IMR-90 (cell line): ENCODE data around the gene LYRM9. TPM values are rescaled to one million over a fixed set of nuclear protein-coding genes. Genes with fewer than 3 reads are reported as not detected.

ENCODE experiments used
- ATAC-seq: fragments of 200-7000 bp; cut with Tn5 transposase; 2 replicates; pipeline ENCODE4 v1.9.1; 2020; ENCODE audit warnings: low read depth, mild to moderate bottlenecking, moderate library complexity
- BruUV-seq: library from RNA; stranded (reverse); fragments of 400-500 nt; replicated peaks from 2 replicates; lab custom pipeline; 2021; lab: Mats Ljungman, UMichigan
- CTCF ChIA-PET: fragments of 300-600 bp; formaldehyde crosslinking; extraction: SDS; loops from one replicate; lab custom pipeline; 2021; ENCODE audit warnings: antibody characterized with exemption; lab: Yijun Ruan, JAX
- POLR2A ChIA-PET: fragments of 300-600 bp; sonication (Branson Sonifier 250); formaldehyde crosslinking; loops from one replicate; lab custom pipeline; 2022; ENCODE audit warnings: antibody characterized with exemption; ENCODE audit not compliant: unreplicated experiment; lab: Charles Lee
- DNase-seq: peaks from one replicate; pipeline ENCODE4 v3.0.0; 2013
- H2AFZ ChIP-seq: replicated peaks from 2 replicates; pipeline ENCODE3; 2013; ENCODE audit warnings: low read length, mild to moderate bottlenecking; ENCODE audit not compliant: poor library complexity
- H2AK5ac ChIP-seq: 2 replicates; pipeline ENCODE4 v1.6.1; 2013; ENCODE audit warnings: low read depth, low read length, inconsistent platforms
- H2AK9ac ChIP-seq: replicated peaks from 2 replicates; pipeline ENCODE3; 2013; ENCODE audit warnings: mild to moderate bottlenecking, low read depth, low read length, moderate library complexity; ENCODE audit not compliant: poor library complexity
- H2BK120ac ChIP-seq: 2 replicates; pipeline ENCODE4 v1.6.1; 2013; ENCODE audit warnings: low read depth, low read length, inconsistent platforms
- H2BK15ac ChIP-seq: 3 replicates; pipeline ENCODE4 v1.6.1; 2013; ENCODE audit warnings: low read depth, low read length, inconsistent platforms
- H2BK20ac ChIP-seq: 2 replicates; pipeline ENCODE4 v1.6.1; 2013; ENCODE audit warnings: low read depth, mild to moderate bottlenecking, inconsistent platforms, low read length, moderate library complexity
- H2BK5ac ChIP-seq: 2 replicates; pipeline ENCODE4 v1.6.1; 2013; ENCODE audit warnings: mild to moderate bottlenecking, low read depth, low read length, inconsistent platforms; ENCODE audit not compliant: poor library complexity, severe bottlenecking
- H3K14ac ChIP-seq: replicated peaks from 2 replicates; pipeline ENCODE4 v1.6.1; 2013; ENCODE audit warnings: low read depth, low read length, inconsistent platforms
- H3K18ac ChIP-seq: 2 replicates; pipeline ENCODE4 v1.6.1; 2013; ENCODE audit warnings: low read depth, low read length, control low read depth
- H3K23ac ChIP-seq: 2 replicates; pipeline ENCODE4 v1.6.1; 2013; ENCODE audit warnings: low read depth, low read length, inconsistent platforms
- H3K27ac ChIP-seq: 2 replicates; pipeline ENCODE4 v1.5.1; 2013; ENCODE audit warnings: mild to moderate bottlenecking, control low read depth, low read length; ENCODE audit not compliant: insufficient read depth
- H3K27me3 ChIP-seq: 2 replicates; pipeline ENCODE4 v1.6.1; 2013; ENCODE audit warnings: low read length; ENCODE audit not compliant: control insufficient read depth, insufficient read depth
- H3K36me3 ChIP-seq: 2 replicates; pipeline ENCODE4 v1.6.1; 2013; ENCODE audit warnings: low read length, mixed read lengths; ENCODE audit not compliant: control insufficient read depth, insufficient read depth
- H3K4ac ChIP-seq: 2 replicates; pipeline ENCODE4 v1.6.1; 2013; ENCODE audit warnings: low read depth, low read length, inconsistent platforms
- H3K4me1 ChIP-seq: 2 replicates; pipeline ENCODE4 v1.6.1; 2013; ENCODE audit warnings: low read length, mixed read lengths; ENCODE audit not compliant: control insufficient read depth, insufficient read depth
- H3K4me2 ChIP-seq: 2 replicates; pipeline ENCODE4 v1.6.1; 2013; ENCODE audit warnings: low read depth, mild to moderate bottlenecking, control low read depth, low read length, moderate library complexity
- H3K4me3 ChIP-seq: 2 replicates; pipeline ENCODE4 v1.5.1; 2013; ENCODE audit warnings: low read depth, mild to moderate bottlenecking, control low read depth, low read length, moderate library complexity; ENCODE audit not compliant: insufficient read depth
- H3K56ac ChIP-seq: 2 replicates; pipeline ENCODE4 v1.6.1; 2013; ENCODE audit warnings: low read length, inconsistent platforms; ENCODE audit not compliant: insufficient read depth; ENCODE audit errors: extremely low read depth
- H3K79me1 ChIP-seq, 2 experiments: 2 replicates each; pipeline ENCODE4 v1.6.1; 2013; ENCODE audit warnings: low read length in 2 of 2, inconsistent platforms in 1 of 2, low read depth in 1 of 2
- H3K9ac ChIP-seq: 2 replicates; pipeline ENCODE4 v1.6.1; 2013; ENCODE audit warnings: low read depth, low read length, control low read depth
- H3K9me1 ChIP-seq: 2 replicates; pipeline ENCODE4 v1.6.1; 2013; ENCODE audit warnings: low read length, inconsistent platforms; ENCODE audit not compliant: insufficient read depth
- H3K9me3 ChIP-seq: 2 replicates; pipeline ENCODE4 v1.6.1; 2013; ENCODE audit warnings: low read length; ENCODE audit not compliant: control insufficient read depth, insufficient read depth
- H4K20me1 ChIP-seq: 2 replicates; pipeline ENCODE4 v1.6.1; 2013; ENCODE audit warnings: low read length, inconsistent platforms; ENCODE audit not compliant: insufficient read depth
- H4K5ac ChIP-seq: 2 replicates; pipeline ENCODE4 v1.6.1; 2013; ENCODE audit warnings: mild to moderate bottlenecking, low read depth, low read length, control low read depth
- H4K8ac ChIP-seq, 2 experiments: 2 replicates each; pipeline ENCODE4 v1.6.1; 2013; ENCODE audit warnings: low read depth in 2 of 2, low read length in 2 of 2, control low read depth in 1 of 2, inconsistent platforms in 1 of 2
- H4K91ac ChIP-seq: 2 replicates; pipeline ENCODE4 v1.6.1; 2013; ENCODE audit warnings: low read depth, low read length, inconsistent platforms; ENCODE audit not compliant: insufficient read depth
- BHLHE40 ChIP-seq: fragments of 150-350 bp; IDR thresholded peaks from 2 replicates; pipeline ENCODE4 v1.6.1; 2016; ENCODE audit warnings: mild to moderate bottlenecking, low read depth, low read length
- CEBPB ChIP-seq: IDR thresholded peaks from 2 replicates; pipeline ENCODE4 v1.6.1; 2012; ENCODE audit warnings: low read depth, low read length, improper control_type of control experiment
- CHD1 ChIP-seq: IDR thresholded peaks from 2 replicates; pipeline ENCODE4 v1.6.1; 2012; ENCODE audit warnings: low read depth, low read length, improper control_type of control experiment
- ELK1 ChIP-seq: fragments of 150-350 bp; IDR thresholded peaks from 2 replicates; pipeline ENCODE4 v1.6.1; 2016; ENCODE audit warnings: low read depth, mild to moderate bottlenecking, low read length, moderate library complexity, borderline replicate concordance
- MAFK ChIP-seq: IDR thresholded peaks from 2 replicates; pipeline ENCODE4 v1.6.1; 2012; ENCODE audit warnings: low read depth, low read length, improper control_type of control experiment
- MAZ ChIP-seq: IDR thresholded peaks from 2 replicates; pipeline ENCODE4 v1.6.1; 2012; ENCODE audit warnings: low read depth, mild to moderate bottlenecking, low read length, improper control_type of control experiment, moderate library complexity, borderline replicate concordance
- NFE2L2 ChIP-seq: fragments of 150-350 bp; IDR thresholded peaks from 2 replicates; pipeline ENCODE4 v1.6.1; 2016; ENCODE audit warnings: low read depth, mild to moderate bottlenecking, low read length
- POLR2A ChIP-seq: IDR thresholded peaks from 2 replicates; pipeline ENCODE4 v1.6.1; 2012; ENCODE audit warnings: mild to moderate bottlenecking, low read depth, low read length
- RAD21 ChIP-seq: IDR thresholded peaks from 2 replicates; pipeline ENCODE4 v1.6.1; 2012; ENCODE audit warnings: low read length, improper control_type of control experiment
- RCOR1 ChIP-seq: IDR thresholded peaks from 2 replicates; pipeline ENCODE4 v1.6.1; 2012; ENCODE audit warnings: mild to moderate bottlenecking, low read length, improper control_type of control experiment; ENCODE audit not compliant: insufficient replicate concordance
- RFX5 ChIP-seq: IDR thresholded peaks from 2 replicates; pipeline ENCODE4 v1.8.0; 2012; ENCODE audit warnings: low read depth, mild to moderate bottlenecking, low read length, moderate library complexity
- SMC3 ChIP-seq: fragments of 150-350 bp; IDR thresholded peaks from 2 replicates; pipeline ENCODE4 v1.6.1; 2016; ENCODE audit warnings: low read depth, mild to moderate bottlenecking, antibody characterized with exemption, low read length, moderate library complexity
- WGBS, 2 experiments: methylation state at CpG; one replicate each; pipeline versions ENCODE4 v1.1.5 to v1.1.7; 2013; ENCODE audit warnings: missing lambda C conversion rate in 2 of 2; ENCODE audit not compliant: insufficient read length in 1 of 2; ENCODE audit errors: extremely low coverage in 2 of 2; 5-methylcytosine and 5-hydroxymethylcytosine counted together
- dilution Hi-C: fragments of 300-500 bp; cut with HindIII; formaldehyde crosslinking; loops from one replicate; pipeline ENCODE4 v1.14.3; 2018; ENCODE audit warnings: low sequenced_read_pairs; ENCODE audit not compliant: unreplicated experiment
- in situ Hi-C: fragments of 300-500 bp; cut with MboI; formaldehyde crosslinking; loops from 3 replicates; pipeline ENCODE4 v1.14.3; 2019; ENCODE audit warnings: low sequenced_read_pairs, inconsistent platforms, mixed read lengths
- intact Hi-C: fragments of 100-400 bp; cut with micrococcal nuclease; formaldehyde crosslinking; loops from 2 replicates; pipeline ENCODE4 v1.10.0; 2022
- polyA plus RNA-seq, 3 experiments: library from polyadenylated mRNA; depleted of rRNA; stranded (reverse); fragments of >200 nt; gene quantifications; 2 replicates each; pipeline ENCODE4 v1.2.3, GENCODE V29; 2012; ENCODE audit warnings: low replicate concordance in 1 of 3
- total RNA-seq: library from RNA; depleted of rRNA; stranded (reverse); fragments of >200 nt; gene quantifications from 2 replicates; pipeline ENCODE4 v1.2.3, GENCODE V29; 2012
- TF ChIP-seq, protein P1 (sequence below): fragments of 150-350 bp; IDR thresholded peaks from 2 replicates; pipeline ENCODE4 v1.6.1; 2017; ENCODE audit warnings: mild to moderate bottlenecking, antibody characterized with exemption, low read length, low read depth
- TF ChIP-seq, protein P2 (sequence below): conservative IDR thresholded peaks from 2 replicates; pipeline ENCODE4 v1.5.1; 2012; ENCODE audit warnings: mild to moderate bottlenecking, low read depth, low read length, improper control_type of control experiment

Gene LYRM9
- total and polyA plus RNA-seq, 2 of the 4 experiments (the other 2 are of a cell fraction) = 3.2 to 4.8 TPM

- no peaks in the 10 kb centered on the region for H4K20me1 ChIP-seq
- no peak overlapping the region for H4K8ac ChIP-seq
- no peak overlapping the region for H3K23ac ChIP-seq
- no peak overlapping the region for H3K9ac ChIP-seq
- in situ Hi-C loops = no loop called here
- no peak overlapping the region for H3K4ac ChIP-seq
- H3K56ac ChIP-seq = no peak overlapping the region
- no TSS peak for BruUV-seq
- DNase-seq = no peak
- H4K5ac ChIP-seq = no peak overlapping the region
- no peak overlapping the region for H2AFZ ChIP-seq
- H2BK20ac ChIP-seq = no peak overlapping the region
- no peak overlapping the region for H2BK5ac ChIP-seq
- H3K27me3 ChIP-seq = peaks cover 29% of the 10 kb centered on the region
- H2AK5ac ChIP-seq = no peak overlapping the region
- H2BK15ac ChIP-seq = no peak overlapping the region
- no peak overlapping the region for H4K91ac ChIP-seq
- no peak overlapping the region for H3K14ac ChIP-seq
- 0% methylated on average over 1 of the region's 7 CpGs; no CpG with 5 or more reads in 1 of the 2 experiments for WGBS, 2 experiments
- no peak overlapping the region for H2AK9ac ChIP-seq
- no peak overlapping the region for H2BK120ac ChIP-seq
- ChIA-PET CTCF (no interaction called here), POLR2A (no interaction called here)
- H3K18ac ChIP-seq = no peak overlapping the region
- dilution Hi-C loops = no loop called here
- H3K9me3 ChIP-seq = no peaks in the 10 kb centered on the region
- no peaks in the 10 kb centered on the region for H3K9me1 ChIP-seq
- H3K36me3 ChIP-seq = no peaks in the 10 kb centered on the region
- ATAC-seq = no peak
- H3K4me1 ChIP-seq = no peaks in the 10 kb centered on the region
- intact Hi-C loops = loop anchor here (10.0 kb wide), 1 partner anchor 65 kb away; no protein-coding TSS in a partner anchor
- no peak overlapping the region for H3K4me2 ChIP-seq
- no peak overlapping the region for H3K27ac ChIP-seq
- no peaks in the 10 kb centered on the region for H3K79me1 ChIP-seq
- no peak overlapping the region for H3K4me3 ChIP-seq
- TF ChIP-seq POLR2A (no peak), SMC3 (no peak), CEBPB (no peak), CHD1 (no peak), NFE2L2 (no peak), MAFK (no peak), RAD21 (no peak), MAZ (no peak), RFX5 (no peak), BHLHE40 (no peak), ELK1 (no peak), RCOR1 (no peak)
- TF ChIP-seq, protein P1, sequence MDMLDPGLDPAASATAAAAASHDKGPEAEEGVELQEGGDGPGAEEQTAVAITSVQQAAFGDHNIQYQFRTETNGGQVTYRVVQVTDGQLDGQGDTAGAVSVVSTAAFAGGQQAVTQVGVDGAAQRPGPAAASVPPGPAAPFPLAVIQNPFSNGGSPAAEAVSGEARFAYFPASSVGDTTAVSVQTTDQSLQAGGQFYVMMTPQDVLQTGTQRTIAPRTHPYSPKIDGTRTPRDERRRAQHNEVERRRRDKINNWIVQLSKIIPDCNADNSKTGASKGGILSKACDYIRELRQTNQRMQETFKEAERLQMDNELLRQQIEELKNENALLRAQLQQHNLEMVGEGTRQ = no peak
- TF ChIP-seq, protein P2, sequence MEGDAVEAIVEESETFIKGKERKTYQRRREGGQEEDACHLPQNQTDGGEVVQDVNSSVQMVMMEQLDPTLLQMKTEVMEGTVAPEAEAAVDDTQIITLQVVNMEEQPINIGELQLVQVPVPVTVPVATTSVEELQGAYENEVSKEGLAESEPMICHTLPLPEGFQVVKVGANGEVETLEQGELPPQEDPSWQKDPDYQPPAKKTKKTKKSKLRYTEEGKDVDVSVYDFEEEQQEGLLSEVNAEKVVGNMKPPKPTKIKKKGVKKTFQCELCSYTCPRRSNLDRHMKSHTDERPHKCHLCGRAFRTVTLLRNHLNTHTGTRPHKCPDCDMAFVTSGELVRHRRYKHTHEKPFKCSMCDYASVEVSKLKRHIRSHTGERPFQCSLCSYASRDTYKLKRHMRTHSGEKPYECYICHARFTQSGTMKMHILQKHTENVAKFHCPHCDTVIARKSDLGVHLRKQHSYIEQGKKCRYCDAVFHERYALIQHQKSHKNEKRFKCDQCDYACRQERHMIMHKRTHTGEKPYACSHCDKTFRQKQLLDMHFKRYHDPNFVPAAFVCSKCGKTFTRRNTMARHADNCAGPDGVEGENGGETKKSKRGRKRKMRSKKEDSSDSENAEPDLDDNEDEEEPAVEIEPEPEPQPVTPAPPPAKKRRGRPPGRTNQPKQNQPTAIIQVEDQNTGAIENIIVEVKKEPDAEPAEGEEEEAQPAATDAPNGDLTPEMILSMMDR = no peak
Measured at GRCh38 chr17:27939474-27940465, 46.6 kb upstream of the LYRM9 start.
